CD4-positive, CD25-positive, alpha-beta regulatory T cell (primary cell): ENCODE results near the gene DDX21. TPM values are rescaled to one million over a fixed set of nuclear protein-coding genes. Genes with fewer than 3 reads are reported as not detected.
"Not testable (repeated sequence)": the region's sequence is repeated elsewhere in the genome, so short reads cannot be mapped to it uniquely, and the experiment has no call there.

Experiments used
- ATAC-seq, 2 donors: fragments of 150-1000 bp; cut with Tn5 transposase; one replicate each; pipeline ENCODE4 v1.10.0; 2021; ENCODE audit warnings: low read depth in 2 of 2, moderate number of reproducible peaks in 2 of 2, moderate library complexity in 1 of 2
- DNase-seq, 3 donors: peaks; one replicate each; pipeline versions ENCODE4 v3.0.0 to v3.0.0-alpha.2; 2012 to 2022; ENCODE audit warnings: mixed read lengths in 1 of 3
- H3K27ac ChIP-seq: one replicate; pipeline ENCODE4 v1.7.0; 2013; ENCODE audit warnings: mild to moderate bottlenecking, low read length; ENCODE audit not compliant: insufficient read depth, poor library complexity, severe bottlenecking
- H3K27me3 ChIP-seq: one replicate; pipeline ENCODE4 v1.7.0; 2013; ENCODE audit warnings: low read length; ENCODE audit not compliant: control insufficient read depth, insufficient read depth
- H3K36me3 ChIP-seq: one replicate; pipeline ENCODE4 v1.7.0; 2013; ENCODE audit warnings: mild to moderate bottlenecking, low read length, moderate library complexity; ENCODE audit not compliant: control insufficient read depth, insufficient read depth
- H3K4me1 ChIP-seq: 2 replicates; pipeline ENCODE4 v1.7.0; 2013; ENCODE audit warnings: mild to moderate bottlenecking, low read length; ENCODE audit not compliant: insufficient read depth, control insufficient read depth, poor library complexity, severe bottlenecking
- H3K4me3 ChIP-seq: one replicate; pipeline ENCODE4 v1.7.0; 2013; ENCODE audit warnings: low read depth, mild to moderate bottlenecking, low read length, moderate library complexity
- H3K9me3 ChIP-seq, 2 experiments: 1 replicate in 1 of 2; 2 replicates in 1 of 2; pipeline ENCODE4 v1.7.0; 2013; ENCODE audit warnings: low read length in 2 of 2, mild to moderate bottlenecking in 1 of 2, moderate library complexity in 1 of 2; ENCODE audit not compliant: control insufficient read depth in 2 of 2
- H3K27ac Mint-ChIP-seq, 3 donors: one replicate each; pipeline ENCODE4 v1.8.0; 2020 to 2022; ENCODE audit warnings: mild to moderate bottlenecking in 3 of 3, mixed read lengths in 3 of 3, moderate library complexity in 2 of 3
- H3K27me3 Mint-ChIP-seq: one replicate; pipeline ENCODE4 v1.8.0; 2022; ENCODE audit warnings: mild to moderate bottlenecking, mixed read lengths
- H3K36me3 Mint-ChIP-seq: one replicate; pipeline ENCODE4 v1.8.0; 2020; ENCODE audit warnings: mixed read lengths
- H3K4me1 Mint-ChIP-seq, 4 donors: one replicate each; pipeline ENCODE4 v1.8.0; 2020 to 2022; ENCODE audit warnings: mixed read lengths in 4 of 4, mild to moderate bottlenecking in 1 of 4
- H3K4me3 Mint-ChIP-seq, 4 donors: one replicate each; pipeline ENCODE4 v1.8.0; 2020 to 2022; ENCODE audit warnings: mild to moderate bottlenecking in 4 of 4, mixed read lengths in 4 of 4, moderate library complexity in 3 of 4
- H3K9me3 Mint-ChIP-seq, 7 donors: one replicate each; pipeline ENCODE4 v1.8.0; 2020 to 2022; ENCODE audit warnings: mixed read lengths in 7 of 7, mild to moderate bottlenecking in 3 of 7, moderate library complexity in 2 of 7
- polyA plus RNA-seq, 4 donors: library from polyadenylated mRNA; unstranded; fragments of 300-500 nt; fragmentation: Illumina TruSeq; gene quantifications; one replicate each; pipeline ENCODE4 v1.2.3, GENCODE V29; 2021
- total RNA-seq: library from RNA; stranded (reverse); gene quantifications from one replicate; pipeline ENCODE4 v1.2.3, GENCODE V29; 2022

The DDX21 gene
- total RNA-seq, result 117 TPM
- 10 to 100 TPM in 3 of 4 donors, 1 to 10 TPM in 1; 9.6 to 16.4 (median 13.8) TPM for polyA plus RNA-seq

DNA sequence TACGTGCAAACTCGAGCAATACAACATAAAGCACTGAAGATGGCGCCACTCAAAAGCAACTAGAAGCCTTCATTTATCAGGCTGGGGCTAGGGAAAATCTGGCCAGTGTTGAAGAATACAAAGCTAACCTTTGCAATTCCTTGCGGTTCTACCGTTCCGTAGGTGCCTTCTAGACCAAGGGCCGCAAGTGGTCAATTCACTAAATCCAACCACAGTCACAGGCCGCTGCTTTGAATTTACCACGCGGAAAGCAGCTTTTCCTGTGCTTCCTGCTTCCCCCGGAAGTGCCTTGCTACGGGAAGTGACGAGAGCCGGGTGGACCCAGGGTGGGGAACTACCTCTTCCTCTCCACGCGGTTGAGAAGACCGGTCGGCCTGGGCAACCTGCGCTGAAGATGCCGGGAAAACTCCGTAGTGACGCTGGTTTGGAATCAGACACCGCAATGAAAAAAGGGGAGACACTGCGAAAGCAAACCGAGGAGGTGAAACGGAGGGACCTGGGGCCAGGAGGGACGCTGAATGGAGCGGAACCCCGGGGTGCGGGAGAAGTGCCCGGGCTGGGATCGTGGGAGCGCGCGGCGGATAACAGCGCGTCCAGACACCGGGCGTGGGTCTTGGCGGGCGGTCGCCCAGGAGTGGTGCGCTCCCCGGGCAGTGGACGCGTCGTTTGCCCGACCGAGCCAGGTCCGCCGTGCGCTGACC, at the start of gene DDX21:
TSS of gene DDX21 (plus strand) at position 339 of the 701 bp plus-strand sequence. CDS start at position 395, 56 bp downstream.
- Histone ChIP-seq H3K4me3 (peak within 1 kb of the TSS; percentile 99), H3K27me3 (no peaks in the 10 kb centered on the region), H3K4me1 (peaks cover 28% of the 10 kb centered on the region), H3K36me3 (peaks cover 12% of the 10 kb centered on the region), H3K9me3 (no peaks in the 10 kb centered on the region), H3K27ac (peak within 1 kb of the TSS; percentile 99)
- Mint-ChIP-seq H3K9me3 (peaks cover 0 to 1% (median 0%) of the 10 kb centered on the region in 7 donors), H3K27me3 (peaks cover 6% of the 10 kb centered on the region), H3K4me1 (peaks cover 11 to 44% (median 31%) of the 10 kb centered on the region in 4 donors), H3K36me3 (peaks cover 9% of the 10 kb centered on the region), H3K27ac (peak within 1 kb of the TSS; percentile 95 to 100 (median 99)), H3K4me3 (peak within 1 kb of the TSS; percentile 95 to 100 (median 99))
- peak; percentile 89 to 90 for ATAC-seq
- DNase-seq, result peak; percentile 86 to 95 (median 91)

DNA sequence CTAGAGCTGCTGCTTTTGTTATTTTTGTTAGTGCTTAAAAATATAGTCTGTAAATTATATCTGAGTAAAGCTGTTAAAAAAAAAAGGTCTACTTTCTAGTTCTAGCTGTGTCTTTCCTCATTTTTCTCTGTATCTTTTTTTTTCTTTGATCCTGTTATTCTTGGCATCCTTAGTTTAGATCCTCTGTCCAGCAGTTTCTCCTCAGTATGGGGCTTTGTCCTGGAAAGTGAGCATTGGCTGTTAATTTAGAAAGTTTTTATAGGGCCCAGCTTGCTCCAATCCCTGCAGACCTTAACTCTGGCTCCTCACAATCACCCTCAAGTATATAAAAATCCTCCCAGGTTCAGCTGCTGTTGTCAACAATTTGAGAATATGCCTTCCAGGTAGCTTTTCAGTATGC, 31.4 kb upstream of the DDX21 start:
- Mint-ChIP-seq H3K27ac (peak overlapping the region in 1 of 3 donors; percentile 47), H3K36me3 (peaks cover 23% of the 10 kb centered on the region), H3K9me3 (peaks cover 0 to 2% (median 0%) of the 10 kb centered on the region in 7 donors), H3K4me1 (peaks cover 6 to 15% (median 14%) of the 10 kb centered on the region in 4 donors), H3K4me3 (peak overlapping the region in 1 of 4 donors; percentile 52), H3K27me3 (no peaks in the 10 kb centered on the region)
- DNase-seq (no peak), ATAC-seq (no peak)
- Histone ChIP-seq H3K36me3 (peaks cover 36% of the 10 kb centered on the region), H3K4me1 (no peaks in the 10 kb centered on the region), H3K9me3 (no peaks in the 10 kb centered on the region), H3K27me3 (no peaks in the 10 kb centered on the region), H3K27ac (no peak overlapping the region), H3K4me3 (no peak overlapping the region)

- peaks cover 0 to 2% (median 0%) of the 10 kb centered on the region in 7 donors for H3K9me3 Mint-ChIP-seq
- Histone ChIP-seq H3K27ac (no peak overlapping the region), H3K4me1 (no peaks in the 10 kb centered on the region), H3K36me3 (peaks cover 31% of the 10 kb centered on the region), H3K9me3 (no peaks in the 10 kb centered on the region), H3K27me3 (no peaks in the 10 kb centered on the region), H3K4me3 (no peak overlapping the region)
- DNase-seq (no peak), ATAC-seq (no peak)
- peaks cover 23% of the 10 kb centered on the region for H3K36me3 Mint-ChIP-seq
- H3K4me3 Mint-ChIP-seq, result no peak overlapping the region
- H3K4me1 Mint-ChIP-seq, result peaks cover 6 to 16% (median 14%) of the 10 kb centered on the region in 4 donors
- H3K27me3 Mint-ChIP-seq, result no peaks in the 10 kb centered on the region
- peak overlapping the region in 1 of 3 donors; percentile 47 for H3K27ac Mint-ChIP-seq
These were observed 30.5 kb upstream of the DDX21 start for GRCh38 chr10:68925489-68925888.

GRCh38 chr10:68929157-68929556, 26.8 kb upstream of the DDX21 start:
- H3K36me3 ChIP-seq, result peaks cover 32% of the 10 kb centered on the region

DNA sequence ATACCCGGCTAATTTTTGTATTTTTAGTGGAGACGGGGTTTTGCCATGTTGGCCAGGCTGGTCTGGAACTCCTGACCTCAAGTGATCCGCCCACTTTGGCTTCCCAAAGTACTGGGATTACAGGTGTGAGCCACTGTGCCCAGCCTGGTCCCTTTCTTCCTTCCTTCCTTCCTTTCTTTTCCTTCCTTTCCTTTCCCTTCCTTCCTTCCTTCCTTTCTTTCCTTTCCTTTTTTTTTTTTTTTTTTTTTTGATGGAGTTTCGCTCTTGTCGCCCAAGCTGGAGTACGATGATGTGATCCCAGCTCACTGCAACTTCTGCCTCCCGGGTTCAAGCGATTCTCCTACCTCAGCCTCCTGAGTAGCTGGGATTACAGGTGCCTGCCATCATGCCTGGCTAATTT, 26.1 kb upstream of the DDX21 start:
- not testable (repeated sequence) for H3K9me3 Mint-ChIP-seq, H3K4me3 ChIP-seq, H3K27ac ChIP-seq, DNase-seq, H3K27me3 Mint-ChIP-seq, ATAC-seq, H3K4me1 ChIP-seq, H3K9me3 ChIP-seq, H3K27me3 ChIP-seq, H3K4me3 Mint-ChIP-seq
- H3K27ac Mint-ChIP-seq, result peak overlapping the region in 1 of 3 donors; percentile 65
- H3K36me3 Mint-ChIP-seq, result peaks cover 28% of the 10 kb centered on the region
- peaks cover 0 to 15% (median 8%) of the 10 kb centered on the region in 4 donors for H3K4me1 Mint-ChIP-seq
- peaks cover 36% of the 10 kb centered on the region for H3K36me3 ChIP-seq

More at GRCh38 chr10:68929157-68929556, 26.8 kb upstream of the DDX21 start:
- H3K27me3 Mint-ChIP-seq, H3K27ac ChIP-seq, H3K4me3 Mint-ChIP-seq, H3K4me1 ChIP-seq, H3K27me3 ChIP-seq, H3K27ac Mint-ChIP-seq, H3K4me3 ChIP-seq, H3K9me3 ChIP-seq, H3K9me3 Mint-ChIP-seq, DNase-seq, ATAC-seq: not testable (repeated sequence)
- Mint-ChIP-seq H3K36me3 (peaks cover 33% of the 10 kb centered on the region), H3K4me1 (peaks cover 6 to 20% (median 12%) of the 10 kb centered on the region in 4 donors)

DNA sequence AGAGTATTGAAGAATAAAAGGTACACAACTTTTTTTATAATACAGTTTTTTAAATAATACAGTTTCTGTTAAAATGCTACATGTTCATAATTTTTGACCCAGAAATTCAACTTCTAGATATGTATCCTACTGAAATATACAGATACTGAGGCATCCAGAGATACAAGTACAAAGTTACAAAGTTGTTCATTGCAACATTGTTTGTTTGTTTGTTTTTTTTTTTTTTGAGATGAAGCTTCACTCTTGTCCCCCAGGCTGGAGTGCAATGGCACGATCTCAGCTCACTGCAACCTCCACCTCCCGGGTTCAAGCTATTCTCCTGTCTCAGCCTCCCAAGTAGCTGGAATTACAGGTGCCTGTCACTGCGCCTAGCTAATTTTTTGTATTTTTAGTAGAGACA, 23.1 kb upstream of the DDX21 start:
- H3K4me3 ChIP-seq, H3K9me3 Mint-ChIP-seq, H3K27me3 Mint-ChIP-seq, H3K9me3 ChIP-seq, H3K27me3 ChIP-seq, DNase-seq, H3K27ac ChIP-seq, ATAC-seq, H3K27ac Mint-ChIP-seq, H3K4me3 Mint-ChIP-seq, H3K4me1 ChIP-seq: not testable (repeated sequence)
- peaks cover 6 to 15% (median 7%) of the 10 kb centered on the region in 4 donors for H3K4me1 Mint-ChIP-seq
- H3K36me3 Mint-ChIP-seq, result peaks cover 36% of the 10 kb centered on the region
- peaks cover 51% of the 10 kb centered on the region for H3K36me3 ChIP-seq

- Mint-ChIP-seq H3K36me3 (peaks cover 40% of the 10 kb centered on the region), H3K27ac (no peak overlapping the region), H3K4me3 (no peak overlapping the region)
These were observed 21.0 kb upstream of the DDX21 start for GRCh38 chr10:68934994-68935393.

More at GRCh38 chr10:68934994-68935393, 21.0 kb upstream of the DDX21 start:
- Mint-ChIP-seq H3K4me1 (peaks cover 6 to 15% (median 12%) of the 10 kb centered on the region in 4 donors), H3K27me3 (no peaks in the 10 kb centered on the region), H3K9me3 (no peaks in the 10 kb centered on the region)
- peaks cover 61% of the 10 kb centered on the region for H3K36me3 ChIP-seq
- H3K4me3 ChIP-seq, result no peak overlapping the region
- H3K27ac ChIP-seq, result no peak overlapping the region
- H3K9me3 ChIP-seq, result no peaks in the 10 kb centered on the region
- no peaks in the 10 kb centered on the region for H3K27me3 ChIP-seq
- DNase-seq (no peak), ATAC-seq (no peak)
- H3K4me1 ChIP-seq, result no peaks in the 10 kb centered on the region
